ENCODE measurements around the gene CD47. TPM values are rescaled to one million over a fixed set of nuclear protein-coding genes. Genes with fewer than 3 reads are reported as not detected.
A peak's percentile ranks its signal among the peaks of the same experiment; 100 is the strongest.

CD47 gene
- total RNA-seq, 2 donors from 2014 or later: 82.6 to 113 TPM

DNA sequence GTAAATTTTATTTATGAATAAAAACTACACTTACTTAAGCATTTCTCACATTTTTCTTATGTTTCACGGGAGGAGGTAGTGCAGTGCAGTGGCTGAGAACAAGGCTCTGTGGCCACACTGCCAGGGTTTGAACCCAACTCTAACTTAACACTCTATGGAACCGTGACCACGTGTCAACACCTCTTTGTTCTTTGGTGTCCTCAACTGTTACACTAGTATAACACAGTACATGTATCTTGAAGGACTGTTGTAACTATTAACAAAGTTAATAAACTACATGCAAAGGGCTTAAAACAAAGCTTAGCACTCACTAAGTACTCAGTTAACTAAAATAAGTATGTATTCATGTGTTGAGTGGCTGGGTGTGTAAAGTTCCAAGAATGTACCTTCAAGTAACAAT lies 19.5 kb downstream of the CD47 start:
- Mint-ChIP-seq H3K4me1 (ENCODE audit: low read depth in 2 of 2) (peaks cover 61 to 70% of the 10 kb centered on the region in 2 donors), H3K36me3 (peaks cover 30% of the 10 kb centered on the region), H3K9me3 (no peaks in the 10 kb centered on the region), H3K4me3 (no peak overlapping the region), H3K27me3 (no peaks in the 10 kb centered on the region), H3K27ac (peak overlapping the region in 1 of 2 donors; percentile 34)
- DNase-seq (ENCODE audit: low spot score) (no peak), ATAC-seq (peak; percentile 79 to 82)

DNA sequence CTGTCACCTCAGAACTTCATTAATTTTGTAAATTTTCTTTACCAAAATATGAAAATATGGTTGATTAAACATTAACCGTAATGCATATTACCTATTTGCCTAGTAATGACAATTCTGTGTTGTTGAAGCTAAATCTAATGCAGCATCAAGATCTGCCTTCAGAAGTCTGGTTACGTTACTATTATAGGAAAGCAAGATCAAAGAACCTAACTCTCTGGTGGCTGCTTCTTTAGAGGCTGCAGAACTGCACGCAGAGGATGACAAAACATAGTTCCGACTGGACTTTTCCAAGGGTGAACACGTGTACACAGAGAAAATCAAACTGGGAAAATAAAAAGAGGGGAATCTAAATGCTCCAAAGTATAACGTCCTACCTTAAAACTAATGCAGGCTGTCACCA lies 20.5 kb downstream of the CD47 start:
- ATAC-seq (no peak), DNase-seq (ENCODE audit: low spot score) (no peak)
- H3K27ac Mint-ChIP-seq: peak overlapping the region; percentile 53 to 70
- no peaks in the 10 kb centered on the region for H3K9me3 Mint-ChIP-seq
- H3K4me1 Mint-ChIP-seq (ENCODE audit: low read depth in 2 of 2): peaks cover 59 to 73% of the 10 kb centered on the region in 2 donors
- no peaks in the 10 kb centered on the region for H3K27me3 Mint-ChIP-seq
- H3K4me3 Mint-ChIP-seq: no peak overlapping the region
- peaks cover 33% of the 10 kb centered on the region for H3K36me3 Mint-ChIP-seq

DNA sequence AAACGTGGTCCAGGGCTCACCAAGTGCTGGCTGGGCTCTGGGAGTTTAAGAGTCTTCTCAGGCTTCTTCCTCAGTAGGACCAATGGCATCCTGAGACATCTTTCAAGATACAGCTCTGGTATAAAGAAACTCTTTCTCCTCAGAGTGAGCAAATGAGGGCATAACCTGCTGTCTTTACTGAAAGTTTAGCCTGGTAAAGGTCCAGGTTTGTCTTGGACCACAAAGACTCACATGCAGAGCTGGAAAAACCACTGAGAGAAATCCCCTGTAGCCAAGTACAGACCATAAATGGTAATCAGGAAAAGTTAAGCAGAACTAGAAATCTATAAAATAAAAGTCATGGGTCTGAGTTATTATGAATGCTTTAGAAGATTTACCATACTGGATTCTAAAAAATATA lies 23.1 kb downstream of the CD47 start:
- Mint-ChIP-seq H3K4me3 (no peak overlapping the region), H3K9me3 (no peaks in the 10 kb centered on the region), H3K27ac (no peak overlapping the region), H3K27me3 (no peaks in the 10 kb centered on the region), H3K4me1 (ENCODE audit: low read depth in 2 of 2) (peaks cover 55 to 73% of the 10 kb centered on the region in 2 donors), H3K36me3 (peaks cover 27% of the 10 kb centered on the region)
- ATAC-seq (no peak), DNase-seq (ENCODE audit: low spot score) (no peak)

- ATAC-seq (no peak), DNase-seq (ENCODE audit: low spot score) (no peak)
- Mint-ChIP-seq H3K4me1 (ENCODE audit: low read depth in 2 of 2) (peaks cover 41 to 61% of the 10 kb centered on the region in 2 donors), H3K27ac (peak overlapping the region in 1 of 2 donors; percentile 75), H3K9me3 (no peaks in the 10 kb centered on the region), H3K4me3 (no peak overlapping the region), H3K36me3 (peaks cover 28% of the 10 kb centered on the region), H3K27me3 (no peaks in the 10 kb centered on the region)
Observed at GRCh38 chr3:108065096-108065495, 25.7 kb downstream of the CD47 start.

GRCh38 chr3:108064293-108064887 lies 26.4 kb downstream of the CD47 start:
- no peaks in the 10 kb centered on the region for H3K27me3 Mint-ChIP-seq
- H3K4me1 Mint-ChIP-seq (ENCODE audit: low read depth in 2 of 2): peaks cover 44 to 62% of the 10 kb centered on the region in 2 donors
- H3K4me3 Mint-ChIP-seq: no peak overlapping the region
- ATAC-seq (no peak), DNase-seq (ENCODE audit: low spot score) (no peak)
- H3K36me3 Mint-ChIP-seq: peaks cover 30% of the 10 kb centered on the region
- peak overlapping the region; percentile 40 to 73 for H3K27ac Mint-ChIP-seq
- no peaks in the 10 kb centered on the region for H3K9me3 Mint-ChIP-seq

DNA sequence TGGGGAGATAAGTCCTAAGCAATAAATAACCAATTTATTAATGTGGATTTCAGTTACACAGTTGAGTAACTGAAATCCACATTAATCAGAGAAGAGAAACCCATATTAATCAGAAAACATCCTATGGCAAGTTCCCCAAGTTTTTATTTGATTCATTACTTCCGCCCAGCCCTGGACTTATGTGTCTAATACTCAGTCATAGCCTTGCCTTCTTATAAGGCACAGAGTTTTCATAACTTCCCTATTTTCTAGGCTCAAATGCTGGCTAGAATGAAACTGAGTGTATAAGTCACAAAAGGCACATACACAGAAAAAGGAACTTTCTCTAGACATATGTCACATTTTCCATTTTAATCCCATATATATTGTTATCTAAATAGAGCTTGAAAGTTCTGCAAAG lies 28.8 kb downstream of the CD47 start:
- H3K27me3 Mint-ChIP-seq: no peaks in the 10 kb centered on the region
- DNase-seq (ENCODE audit: low spot score) (no peak), ATAC-seq (no peak)
- no peak overlapping the region for H3K4me3 Mint-ChIP-seq
- peak overlapping the region in 1 of 2 donors; percentile 59 for H3K27ac Mint-ChIP-seq
- no peaks in the 10 kb centered on the region for H3K9me3 Mint-ChIP-seq
- peaks cover 30% of the 10 kb centered on the region for H3K36me3 Mint-ChIP-seq
- H3K4me1 Mint-ChIP-seq (ENCODE audit: low read depth in 2 of 2): peaks cover 36 to 53% of the 10 kb centered on the region in 2 donors

- H3K27ac Mint-ChIP-seq: peak overlapping the region in 1 of 2 donors; percentile 22
- no peak for DNase-seq (ENCODE audit: low spot score)
- no peak for ATAC-seq
- H3K36me3 Mint-ChIP-seq: peaks cover 29% of the 10 kb centered on the region
- peaks cover 36 to 48% of the 10 kb centered on the region in 2 donors for H3K4me1 Mint-ChIP-seq (ENCODE audit: low read depth in 2 of 2)
- H3K27me3 Mint-ChIP-seq: no peaks in the 10 kb centered on the region
- no peak overlapping the region for H3K4me3 Mint-ChIP-seq
- peaks cover 3% of the 10 kb centered on the region for H3K9me3 Mint-ChIP-seq
Observed at GRCh38 chr3:108060331-108060730, 30.5 kb downstream of the CD47 start.

- Mint-ChIP-seq H3K27me3 (no peaks in the 10 kb centered on the region), H3K27ac (peak overlapping the region in 1 of 2 donors; percentile 50), H3K4me3 (no peak overlapping the region), H3K4me1 (ENCODE audit: low read depth in 2 of 2) (peaks cover 32 to 43% of the 10 kb centered on the region in 2 donors), H3K9me3 (peaks cover 3% of the 10 kb centered on the region), H3K36me3 (peaks cover 29% of the 10 kb centered on the region)
- ATAC-seq (no peak), DNase-seq (ENCODE audit: low spot score) (no peak)
Observed at GRCh38 chr3:108055931-108056330, 34.9 kb downstream of the CD47 start.

GRCh38 chr3:108054935-108055334 lies 35.9 kb downstream of the CD47 start:
- Mint-ChIP-seq H3K36me3 (peaks cover 19% of the 10 kb centered on the region), H3K4me1 (ENCODE audit: low read depth in 2 of 2) (peaks cover 29 to 34% of the 10 kb centered on the region in 2 donors), H3K4me3 (no peak overlapping the region), H3K27ac (peak overlapping the region in 1 of 2 donors; percentile 50), H3K27me3 (no peaks in the 10 kb centered on the region), H3K9me3 (peaks cover 3% of the 10 kb centered on the region)
- DNase-seq (ENCODE audit: low spot score) (no peak), ATAC-seq (no peak)

DNA sequence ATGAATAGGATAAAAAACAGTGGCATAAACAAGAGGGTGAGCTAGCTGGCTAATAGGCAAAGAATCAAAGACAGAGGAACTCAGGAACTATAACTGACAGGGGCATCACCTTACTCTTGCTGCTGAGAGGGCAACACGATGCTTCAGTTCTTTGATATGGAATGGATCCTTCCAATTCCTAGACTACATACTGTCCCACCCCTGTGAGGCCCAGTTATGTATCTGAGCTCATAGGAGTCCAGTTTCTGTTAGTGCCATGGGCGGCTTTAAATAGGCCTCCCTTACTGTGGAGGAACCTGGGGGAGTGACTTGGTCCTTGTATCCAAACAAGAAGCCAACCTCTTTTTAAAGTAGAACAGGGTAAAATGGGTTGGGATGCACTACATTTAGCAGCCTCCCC lies 37.3 kb downstream of the CD47 start:
- ATAC-seq: peak in 1 of 2 donors; percentile 57
- Mint-ChIP-seq H3K27me3 (no peaks in the 10 kb centered on the region), H3K9me3 (peaks cover 3% of the 10 kb centered on the region), H3K4me3 (peak overlapping the region; percentile 34), H3K27ac (peak overlapping the region; percentile 52 to 79), H3K36me3 (peaks cover 22% of the 10 kb centered on the region), H3K4me1 (ENCODE audit: low read depth in 2 of 2) (peaks cover 28 to 30% of the 10 kb centered on the region in 2 donors)
- DNase-seq (ENCODE audit: low spot score): no peak

GRCh38 chr3:108053067-108053466 lies 37.8 kb downstream of the CD47 start:
- no peaks in the 10 kb centered on the region for H3K27me3 Mint-ChIP-seq

DNA sequence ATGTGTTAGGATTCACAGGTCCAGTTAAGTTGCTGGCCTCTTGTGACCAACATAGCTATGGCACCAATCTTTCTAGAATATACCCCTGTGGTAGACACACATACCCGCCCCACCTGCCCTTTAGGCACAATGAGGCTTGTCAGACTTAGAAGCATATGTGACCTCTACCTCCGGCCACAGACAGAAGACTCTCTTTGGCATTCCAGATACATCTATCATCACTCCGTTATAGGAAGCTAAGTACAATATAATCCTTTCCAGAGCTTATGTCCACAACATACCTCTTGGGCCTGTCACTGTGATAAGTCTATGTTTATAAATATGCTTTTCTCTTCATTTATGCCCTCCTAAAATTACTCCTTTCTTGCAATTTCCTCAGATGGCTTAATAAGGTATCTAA lies 39.8 kb downstream of the CD47 start:
- H3K36me3 Mint-ChIP-seq: peaks cover 30% of the 10 kb centered on the region

More at GRCh38 chr3:108053067-108053466, 37.8 kb downstream of the CD47 start:
- no peak for DNase-seq (ENCODE audit: low spot score)
- Mint-ChIP-seq H3K4me3 (peak overlapping the region; percentile 34), H3K27ac (peak overlapping the region; percentile 52 to 79), H3K4me1 (ENCODE audit: low read depth in 2 of 2) (peaks cover 29% of the 10 kb centered on the region in 2 donors), H3K36me3 (peaks cover 22% of the 10 kb centered on the region), H3K9me3 (peaks cover 3% of the 10 kb centered on the region)
- ATAC-seq: peak in 1 of 2 donors; percentile 75

DNA sequence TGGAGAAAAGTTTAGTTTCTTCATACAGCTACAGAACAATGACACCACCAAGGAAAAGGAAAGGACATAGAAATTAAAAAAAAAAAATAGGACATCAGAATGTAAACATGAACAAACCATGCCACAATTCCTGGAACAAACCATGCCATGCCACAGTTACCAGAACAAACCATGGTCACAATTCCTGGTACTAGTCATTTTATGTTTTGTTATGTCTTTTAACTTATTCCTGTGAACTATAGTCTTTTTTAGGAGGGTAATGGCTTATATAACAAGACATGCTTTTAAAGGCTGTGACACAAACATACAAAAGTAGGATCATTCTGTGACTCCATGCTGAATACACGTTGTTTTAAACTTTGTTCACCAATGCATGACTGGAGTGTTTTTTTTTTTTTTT lies 42.8 kb downstream of the CD47 start:
- Mint-ChIP-seq H3K27ac (peak overlapping the region in 1 of 2 donors; percentile 81), H3K27me3 (no peaks in the 10 kb centered on the region), H3K4me3 (no peak overlapping the region), H3K36me3 (peaks cover 27% of the 10 kb centered on the region), H3K4me1 (ENCODE audit: low read depth in 2 of 2) (peaks cover 33 to 45% of the 10 kb centered on the region in 2 donors), H3K9me3 (no peaks in the 10 kb centered on the region)
- ATAC-seq (no peak), DNase-seq (ENCODE audit: low spot score) (no peak)

More for the DNA sequence above, 39.8 kb downstream of the CD47 start:
- DNase-seq (ENCODE audit: low spot score) (no peak), ATAC-seq (no peak)
- Mint-ChIP-seq H3K4me1 (ENCODE audit: low read depth in 2 of 2) (peaks cover 39 to 42% of the 10 kb centered on the region in 2 donors), H3K27me3 (no peaks in the 10 kb centered on the region), H3K9me3 (peaks cover 3% of the 10 kb centered on the region), H3K27ac (no peak overlapping the region), H3K4me3 (no peak overlapping the region)

GRCh38 chr3:108046247-108046646 lies 44.6 kb downstream of the CD47 start:
- peaks cover 19% of the 10 kb centered on the region for H3K36me3 Mint-ChIP-seq
- peak overlapping the region in 1 of 2 donors; percentile 18 for H3K27ac Mint-ChIP-seq
- ATAC-seq (no peak), DNase-seq (ENCODE audit: low spot score) (no peak)
- H3K27me3 Mint-ChIP-seq: no peaks in the 10 kb centered on the region
- peaks cover 25 to 35% of the 10 kb centered on the region in 2 donors for H3K4me1 Mint-ChIP-seq (ENCODE audit: low read depth in 2 of 2)
- no peak overlapping the region for H3K4me3 Mint-ChIP-seq
- no peaks in the 10 kb centered on the region for H3K9me3 Mint-ChIP-seq

Measured in natural killer cell treated with Interleukin-12 subunit alpha and Interleukin-12 subunit beta and Interleukin-15 and Interleukin-18, amount 100 ng/mL, for 72 hours (primary cell).